ENCODE results near the gene RBFOX1. TPM values are rescaled to one million over a fixed set of nuclear protein-coding genes. Genes with fewer than 3 reads are reported as not detected.

The RBFOX1 gene
- total RNA-seq, 1 experiment from 2014 or later = not detected

DNA sequence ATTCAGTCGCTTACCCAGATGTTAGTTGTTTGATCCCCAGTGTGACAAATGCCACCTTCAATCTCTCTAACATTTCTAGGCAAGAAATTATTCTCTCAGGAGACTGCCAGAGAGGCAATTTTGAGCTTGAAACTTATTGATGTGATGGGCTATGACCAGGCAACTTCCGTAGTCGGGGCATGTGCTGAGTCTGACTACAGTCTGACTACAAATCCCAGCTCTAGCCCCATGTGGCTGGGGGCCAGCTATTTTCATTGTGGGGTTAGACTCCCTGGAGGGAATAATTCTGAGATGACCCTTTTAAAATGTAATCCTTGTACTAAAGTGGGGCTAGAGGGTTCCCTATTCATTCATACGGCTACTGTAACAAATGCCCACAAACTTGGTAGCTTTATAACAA, 65.9 kb downstream of the RBFOX1 start:
- DNase-seq = no peak
- intact Hi-C loops (cut with micrococcal nuclease) = no loop called here
- H3K36me3 ChIP-seq (ENCODE audit: low read depth, low read length) = no peaks in the 10 kb centered on the region
- CTCF ChIA-PET = no interaction called here
- H3K27me3 ChIP-seq (ENCODE audit: low read length) = no peaks in the 10 kb centered on the region
- H3K27ac ChIP-seq (ENCODE audit: low read length) = no peak overlapping the region
- POLR2A ChIA-PET (ENCODE audit: unreplicated experiment) = no interaction called here
- H2AFZ ChIP-seq (ENCODE audit: low read length) = no peak overlapping the region
- no peak overlapping the region for H3K4me3 ChIP-seq (ENCODE audit: low read length)
- H3K4me1 ChIP-seq (ENCODE audit: insufficient read depth, low read length) = no peaks in the 10 kb centered on the region
- H3K79me2 ChIP-seq (ENCODE audit: low read length) = no peaks in the 10 kb centered on the region
- no peak for ATAC-seq
- H3K9ac ChIP-seq (ENCODE audit: low read length) = no peak overlapping the region
- no peaks in the 10 kb centered on the region for H3F3A ChIP-seq (ENCODE audit: low read length, unreplicated experiment)
- H3K4me2 ChIP-seq (ENCODE audit: low read length) = no peak overlapping the region
- no peak for TF ChIP-seq EZH2phosphoT487 (IDR thresholded peaks at IDR 0.05; ENCODE audit: borderline replicate concordance, low read length)
- TF ChIP-seq, protein P1, sequence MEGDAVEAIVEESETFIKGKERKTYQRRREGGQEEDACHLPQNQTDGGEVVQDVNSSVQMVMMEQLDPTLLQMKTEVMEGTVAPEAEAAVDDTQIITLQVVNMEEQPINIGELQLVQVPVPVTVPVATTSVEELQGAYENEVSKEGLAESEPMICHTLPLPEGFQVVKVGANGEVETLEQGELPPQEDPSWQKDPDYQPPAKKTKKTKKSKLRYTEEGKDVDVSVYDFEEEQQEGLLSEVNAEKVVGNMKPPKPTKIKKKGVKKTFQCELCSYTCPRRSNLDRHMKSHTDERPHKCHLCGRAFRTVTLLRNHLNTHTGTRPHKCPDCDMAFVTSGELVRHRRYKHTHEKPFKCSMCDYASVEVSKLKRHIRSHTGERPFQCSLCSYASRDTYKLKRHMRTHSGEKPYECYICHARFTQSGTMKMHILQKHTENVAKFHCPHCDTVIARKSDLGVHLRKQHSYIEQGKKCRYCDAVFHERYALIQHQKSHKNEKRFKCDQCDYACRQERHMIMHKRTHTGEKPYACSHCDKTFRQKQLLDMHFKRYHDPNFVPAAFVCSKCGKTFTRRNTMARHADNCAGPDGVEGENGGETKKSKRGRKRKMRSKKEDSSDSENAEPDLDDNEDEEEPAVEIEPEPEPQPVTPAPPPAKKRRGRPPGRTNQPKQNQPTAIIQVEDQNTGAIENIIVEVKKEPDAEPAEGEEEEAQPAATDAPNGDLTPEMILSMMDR (conservative IDR thresholded peaks at IDR 0.05; ENCODE audit: low read depth, low read length) = no peak
- no peak for TF ChIP-seq EZH2 (IDR thresholded peaks at IDR 0.05; ENCODE audit: low read length, unreplicated experiment)
- no peaks in the 10 kb centered on the region for H4K20me1 ChIP-seq (ENCODE audit: low read length)
- H3K9me3 ChIP-seq (ENCODE audit: low read length) = no peaks in the 10 kb centered on the region
- H3K9me2 ChIP-seq (replicated peaks; ENCODE audit: low read length) = no peaks in the 10 kb centered on the region
- BruUV-seq (replicated peaks) = no TSS peak

DNA sequence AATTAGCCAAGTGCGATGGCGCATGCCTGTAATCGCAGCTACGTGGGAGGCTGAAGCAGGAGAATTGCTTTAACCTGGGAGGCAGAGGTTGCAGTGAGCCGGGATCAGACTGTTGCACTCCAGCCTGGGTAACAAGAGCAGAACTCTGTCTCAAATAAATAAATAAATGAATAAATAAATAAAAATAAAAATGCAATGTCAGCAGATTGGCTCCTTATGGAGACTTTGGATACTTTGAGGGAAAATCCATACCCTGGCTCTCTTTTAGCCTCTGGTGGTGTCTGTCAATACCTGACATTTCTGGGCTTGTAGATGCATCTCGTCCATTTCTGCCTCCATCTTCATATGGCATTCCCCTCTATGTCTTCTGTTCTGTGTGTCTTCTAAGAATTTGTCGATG, 66.7 kb downstream of the RBFOX1 start:
- H3K4me2 ChIP-seq (ENCODE audit: low read length) = no peak overlapping the region
- H3F3A ChIP-seq (ENCODE audit: low read length, unreplicated experiment) = no peaks in the 10 kb centered on the region
- ATAC-seq = no peak
- BruUV-seq (replicated peaks) = no TSS peak
- POLR2A ChIA-PET (ENCODE audit: unreplicated experiment) = no interaction called here
- CTCF ChIA-PET = no interaction called here
- H3K9ac ChIP-seq (ENCODE audit: low read length) = no peak overlapping the region
- intact Hi-C loops (cut with micrococcal nuclease) = no loop called here
- no peaks in the 10 kb centered on the region for H4K20me1 ChIP-seq (ENCODE audit: low read length)
- no peak overlapping the region for H3K27ac ChIP-seq (ENCODE audit: low read length)
- no peak overlapping the region for H3K4me3 ChIP-seq (ENCODE audit: low read length)
- TF ChIP-seq EZH2phosphoT487 (IDR thresholded peaks at IDR 0.05; ENCODE audit: borderline replicate concordance, low read length) = no peak
- TF ChIP-seq EZH2 (IDR thresholded peaks at IDR 0.05; ENCODE audit: low read length, unreplicated experiment) = no peak
- TF ChIP-seq, protein P1 (conservative IDR thresholded peaks at IDR 0.05; ENCODE audit: low read depth, low read length) = no peak
- H3K27me3 ChIP-seq (ENCODE audit: low read length) = no peaks in the 10 kb centered on the region
- no peaks in the 10 kb centered on the region for H3K4me1 ChIP-seq (ENCODE audit: insufficient read depth, low read length)
- no peaks in the 10 kb centered on the region for H3K79me2 ChIP-seq (ENCODE audit: low read length)
- H3K9me3 ChIP-seq (ENCODE audit: low read length) = no peaks in the 10 kb centered on the region
- DNase-seq = no peak
- no peaks in the 10 kb centered on the region for H3K36me3 ChIP-seq (ENCODE audit: low read depth, low read length)
- H3K9me2 ChIP-seq (replicated peaks; ENCODE audit: low read length) = no peaks in the 10 kb centered on the region
- no peak overlapping the region for H2AFZ ChIP-seq (ENCODE audit: low read length)

DNA sequence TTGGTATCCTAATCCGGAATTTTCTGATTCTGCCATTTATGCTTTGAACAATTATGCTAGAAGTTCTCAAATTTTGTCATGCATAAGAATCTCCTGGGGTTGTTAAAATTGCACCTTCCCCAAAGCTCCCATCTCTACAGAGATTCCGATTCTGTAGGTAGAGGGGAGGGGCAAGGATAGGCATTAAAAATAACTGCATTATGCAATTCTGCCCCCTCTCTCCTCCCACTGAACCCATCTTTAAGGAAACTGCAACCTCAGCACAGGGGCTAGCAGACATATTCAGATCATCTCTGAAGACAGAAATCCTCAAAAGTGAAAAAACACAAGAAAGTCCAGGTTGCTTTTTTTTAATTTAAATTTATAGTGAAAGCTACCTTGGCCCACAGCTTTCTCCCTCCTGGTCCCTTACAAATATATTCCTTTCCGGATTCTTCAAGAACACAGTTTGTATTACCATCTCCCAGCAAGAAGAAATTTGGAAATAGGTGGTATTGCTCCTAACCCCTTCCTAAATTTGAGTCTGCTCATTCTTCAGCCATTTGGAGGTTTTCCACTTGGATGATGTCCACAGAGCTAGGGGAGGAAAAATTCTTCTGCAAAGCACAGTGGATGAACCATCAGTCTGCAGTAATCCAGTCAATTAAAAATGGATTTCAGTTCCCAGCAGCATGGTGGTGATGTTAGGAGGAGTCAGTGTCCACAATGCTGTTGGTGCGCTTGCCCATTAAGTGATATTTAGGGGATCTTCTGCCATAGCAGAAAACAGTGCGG, 67.7 kb downstream of the RBFOX1 start:
- ATAC-seq = no peak
- Histone ChIP-seq H3K36me3 (ENCODE audit: low read depth, low read length) (no peaks in the 10 kb centered on the region), H2AFZ (ENCODE audit: low read length) (no peak overlapping the region), H4K20me1 (ENCODE audit: low read length) (no peaks in the 10 kb centered on the region), H3K9me2 (replicated peaks; ENCODE audit: low read length) (no peaks in the 10 kb centered on the region), H3F3A (ENCODE audit: low read length, unreplicated experiment) (no peaks in the 10 kb centered on the region), H3K4me1 (ENCODE audit: insufficient read depth, low read length) (no peaks in the 10 kb centered on the region), H3K4me2 (ENCODE audit: low read length) (no peak overlapping the region), H3K9me3 (ENCODE audit: low read length) (no peaks in the 10 kb centered on the region), H3K27me3 (ENCODE audit: low read length) (no peaks in the 10 kb centered on the region), H3K9ac (ENCODE audit: low read length) (no peak overlapping the region), H3K27ac (ENCODE audit: low read length) (no peak overlapping the region), H3K4me3 (ENCODE audit: low read length) (no peak overlapping the region), H3K79me2 (ENCODE audit: low read length) (no peaks in the 10 kb centered on the region)
- ChIA-PET CTCF (no interaction called here), POLR2A (ENCODE audit: unreplicated experiment) (no interaction called here)
- DNase-seq = no peak
- TF ChIP-seq EZH2phosphoT487 (IDR thresholded peaks at IDR 0.05; ENCODE audit: borderline replicate concordance, low read length) (no peak), EZH2 (IDR thresholded peaks at IDR 0.05; ENCODE audit: low read length, unreplicated experiment) (no peak)
- TF ChIP-seq, protein P1 (conservative IDR thresholded peaks at IDR 0.05; ENCODE audit: low read depth, low read length) = no peak
- intact Hi-C loops (cut with micrococcal nuclease) = no loop called here
- no TSS peak for BruUV-seq (replicated peaks)

Data from PC-3 (cell line).